ENCODE data around the gene IL22RA2.

Gene IL22RA2

DNA sequence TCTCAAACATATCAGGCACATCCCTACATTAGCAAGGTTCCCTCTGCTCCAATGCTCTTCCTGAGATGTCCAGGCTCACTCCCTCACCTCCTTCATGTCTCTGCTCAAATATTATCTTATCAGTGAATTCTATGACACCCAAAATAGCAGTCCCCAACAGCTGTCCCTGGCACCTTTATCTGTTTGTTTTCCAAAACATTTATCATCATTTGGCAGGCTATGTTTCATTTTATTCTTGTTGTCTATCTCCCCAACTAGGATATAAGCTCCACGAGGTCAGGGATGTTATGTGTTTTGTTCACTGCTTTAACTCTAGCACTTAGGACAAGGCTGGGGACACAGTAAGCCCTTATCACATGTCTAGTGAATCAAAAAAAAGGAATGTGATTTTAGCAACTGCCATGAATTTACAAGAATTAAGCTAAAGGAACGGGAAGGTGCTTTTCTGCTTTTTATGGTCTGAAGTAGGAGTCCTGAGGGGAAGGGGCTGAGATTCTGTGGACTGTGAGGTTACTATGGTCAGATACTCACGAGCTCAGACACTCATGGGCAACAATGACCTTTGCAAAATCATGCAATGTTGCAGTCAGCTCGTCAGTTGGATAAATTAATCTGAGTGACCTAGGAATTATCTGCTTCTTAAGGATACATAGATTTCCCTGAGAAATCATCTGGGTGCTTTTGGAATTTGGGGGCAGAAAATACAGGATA lies 1.9 kb upstream of the IL22RA2 start:
- no peak for DNase-seq (ENCODE audit: low read depth)
- TF ChIP-seq, protein P1, sequence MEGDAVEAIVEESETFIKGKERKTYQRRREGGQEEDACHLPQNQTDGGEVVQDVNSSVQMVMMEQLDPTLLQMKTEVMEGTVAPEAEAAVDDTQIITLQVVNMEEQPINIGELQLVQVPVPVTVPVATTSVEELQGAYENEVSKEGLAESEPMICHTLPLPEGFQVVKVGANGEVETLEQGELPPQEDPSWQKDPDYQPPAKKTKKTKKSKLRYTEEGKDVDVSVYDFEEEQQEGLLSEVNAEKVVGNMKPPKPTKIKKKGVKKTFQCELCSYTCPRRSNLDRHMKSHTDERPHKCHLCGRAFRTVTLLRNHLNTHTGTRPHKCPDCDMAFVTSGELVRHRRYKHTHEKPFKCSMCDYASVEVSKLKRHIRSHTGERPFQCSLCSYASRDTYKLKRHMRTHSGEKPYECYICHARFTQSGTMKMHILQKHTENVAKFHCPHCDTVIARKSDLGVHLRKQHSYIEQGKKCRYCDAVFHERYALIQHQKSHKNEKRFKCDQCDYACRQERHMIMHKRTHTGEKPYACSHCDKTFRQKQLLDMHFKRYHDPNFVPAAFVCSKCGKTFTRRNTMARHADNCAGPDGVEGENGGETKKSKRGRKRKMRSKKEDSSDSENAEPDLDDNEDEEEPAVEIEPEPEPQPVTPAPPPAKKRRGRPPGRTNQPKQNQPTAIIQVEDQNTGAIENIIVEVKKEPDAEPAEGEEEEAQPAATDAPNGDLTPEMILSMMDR (conservative IDR thresholded peaks at IDR 0.05; ENCODE audit: low read depth, low read length): no peak
- no peak overlapping the region for H3K4me3 ChIP-seq (ENCODE audit: low read length)

DNA sequence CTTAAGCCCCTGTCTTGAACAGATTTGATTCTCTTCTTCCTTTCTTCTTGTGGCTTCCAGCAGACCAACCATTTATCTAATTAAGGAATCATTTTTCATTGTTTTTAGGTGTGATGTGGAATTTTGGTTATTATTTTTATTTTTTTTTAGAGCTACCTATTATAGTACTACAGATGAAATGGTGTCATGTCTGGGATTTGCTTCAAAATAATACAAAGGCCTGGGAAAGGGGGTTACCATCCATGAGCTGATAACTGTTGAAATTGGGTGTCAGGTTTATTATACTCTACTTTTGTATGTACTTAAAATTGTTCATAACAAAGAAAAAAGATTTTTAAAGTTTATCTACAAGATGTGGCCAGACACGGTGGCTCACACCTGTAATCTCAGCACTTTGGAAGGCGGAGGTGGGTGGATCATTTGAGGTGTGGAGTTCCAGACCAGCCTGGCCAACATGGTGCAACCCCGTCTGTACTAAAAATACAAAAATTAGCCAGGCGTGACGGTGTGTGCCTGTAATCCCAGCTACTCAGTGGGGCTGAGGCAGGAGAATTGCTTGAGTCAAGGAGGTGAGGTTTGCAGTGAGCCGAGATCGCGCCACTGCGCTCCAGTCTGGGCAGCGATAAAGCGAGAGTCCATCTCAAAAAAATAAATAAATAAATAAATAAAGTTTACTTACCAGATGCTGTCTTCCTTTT lies 561 bp downstream of the IL22RA2 start:
- H3K4me3 ChIP-seq (ENCODE audit: low read length): no peak overlapping the region
- no peak for DNase-seq (ENCODE audit: low read depth)
- TF ChIP-seq, protein P1 (conservative IDR thresholded peaks at IDR 0.05; ENCODE audit: low read depth, low read length): no peak

DNA sequence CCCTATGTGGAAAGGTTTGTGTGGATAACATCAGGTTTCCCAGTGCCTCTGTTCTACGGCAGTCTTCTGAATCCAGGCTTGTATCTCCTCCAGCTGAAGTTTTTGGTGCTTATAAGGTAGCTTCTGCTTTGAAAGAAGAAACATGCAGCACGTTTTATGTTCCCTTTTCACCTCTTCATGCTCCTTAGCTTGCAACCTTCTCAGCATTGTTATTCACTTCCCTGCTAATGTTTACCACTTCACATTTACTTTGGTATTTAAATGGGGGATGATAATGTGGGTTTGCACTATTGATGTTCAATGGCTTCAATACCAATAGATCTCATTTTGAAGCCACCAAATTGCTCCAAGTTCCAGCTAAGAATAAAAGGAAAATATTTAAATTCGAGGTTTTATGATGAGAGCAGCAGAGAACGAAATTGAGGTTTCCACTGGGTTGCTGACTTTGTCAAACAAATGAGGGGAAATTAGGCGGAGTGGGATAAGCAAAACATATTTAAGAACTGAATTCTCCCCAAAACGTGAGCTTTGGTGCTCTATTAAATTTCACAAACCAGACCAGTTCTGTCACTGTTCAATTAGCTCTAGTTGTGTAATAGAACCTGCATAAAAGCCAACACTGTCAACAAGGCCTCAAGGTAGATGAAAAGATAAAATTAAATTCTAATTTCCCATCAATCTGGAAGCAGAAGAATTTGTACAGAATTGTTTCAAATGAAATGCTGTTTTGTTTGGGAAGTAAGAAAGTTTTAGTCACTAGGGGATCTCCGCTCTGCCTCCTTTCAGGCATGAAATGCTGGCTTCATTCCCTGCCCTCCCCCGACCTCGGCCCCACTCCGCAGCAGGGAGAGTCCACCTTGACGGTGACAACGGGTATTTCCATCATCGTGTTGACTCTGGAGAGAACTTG lies 1.4 kb downstream of the IL22RA2 start:
- no peak overlapping the region for H3K4me3 ChIP-seq (ENCODE audit: low read length)
- TF ChIP-seq, protein P1 (conservative IDR thresholded peaks at IDR 0.05; ENCODE audit: low read depth, low read length): no peak

DNA sequence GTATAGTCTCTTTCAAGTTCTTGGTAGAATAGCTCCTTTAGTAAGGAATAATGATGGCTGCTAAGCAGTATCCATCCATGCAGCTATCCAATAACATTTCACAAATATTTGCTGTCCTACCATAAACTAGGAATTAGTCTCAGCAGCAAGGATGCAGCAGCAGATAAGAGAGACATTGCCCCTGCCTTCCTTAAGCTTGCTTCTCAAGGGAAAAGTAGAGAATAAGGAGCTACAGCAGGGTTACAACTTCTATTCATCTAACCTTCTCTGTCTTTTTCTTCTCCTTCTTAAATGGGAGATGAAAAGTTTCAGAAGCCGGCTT lies 2.4 kb downstream of the IL22RA2 start:
- H3K4me3 ChIP-seq (ENCODE audit: low read length): no peak overlapping the region
- TF ChIP-seq, protein P1 (conservative IDR thresholded peaks at IDR 0.05; ENCODE audit: low read depth, low read length): no peak
- DNase-seq (ENCODE audit: low read depth): no peak

More for the DNA sequence above, 1.4 kb downstream of the IL22RA2 start:
- DNase-seq (ENCODE audit: low read depth): no peak

DNA sequence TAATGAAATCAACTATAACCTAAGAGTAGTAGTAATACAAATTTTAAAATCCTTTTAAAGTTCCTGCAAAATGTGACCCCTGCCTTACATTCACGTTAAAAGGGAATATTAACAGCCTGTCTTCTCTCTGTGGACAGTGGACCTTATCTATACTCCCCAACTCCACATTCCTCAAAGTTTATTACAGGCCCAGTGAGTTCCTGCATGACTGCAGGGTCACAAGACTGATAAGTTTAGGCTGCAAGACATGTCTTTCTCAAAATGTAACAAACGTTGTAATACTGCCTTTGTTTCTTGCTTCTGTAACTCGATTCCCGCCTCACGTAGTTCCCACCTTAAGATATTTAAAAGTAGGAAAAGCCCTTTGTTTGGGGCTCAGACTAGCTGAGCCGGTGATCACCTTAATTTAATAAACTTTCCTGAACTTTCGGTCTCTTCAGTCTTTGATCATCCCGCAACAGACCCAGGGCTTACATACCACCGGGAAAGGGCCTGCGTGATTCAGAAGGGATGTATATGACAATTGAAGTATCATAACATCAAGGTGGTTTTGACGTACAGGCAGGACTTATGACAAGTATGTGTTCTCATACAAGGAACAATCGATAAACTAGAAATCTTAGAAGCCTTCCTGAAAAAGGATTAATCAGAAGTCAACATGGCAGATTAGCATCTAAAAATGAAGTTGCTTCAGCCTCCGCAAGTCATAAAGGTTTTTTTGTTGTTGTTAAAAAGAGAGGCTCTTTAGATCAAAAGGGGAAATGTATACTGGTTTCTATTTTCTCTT lies 3.0 kb downstream of the IL22RA2 start:
- no peak overlapping the region for H3K4me3 ChIP-seq (ENCODE audit: low read length)
- no peak for DNase-seq (ENCODE audit: low read depth)
- TF ChIP-seq, protein P1 (conservative IDR thresholded peaks at IDR 0.05; ENCODE audit: low read depth, low read length): no peak

DNA sequence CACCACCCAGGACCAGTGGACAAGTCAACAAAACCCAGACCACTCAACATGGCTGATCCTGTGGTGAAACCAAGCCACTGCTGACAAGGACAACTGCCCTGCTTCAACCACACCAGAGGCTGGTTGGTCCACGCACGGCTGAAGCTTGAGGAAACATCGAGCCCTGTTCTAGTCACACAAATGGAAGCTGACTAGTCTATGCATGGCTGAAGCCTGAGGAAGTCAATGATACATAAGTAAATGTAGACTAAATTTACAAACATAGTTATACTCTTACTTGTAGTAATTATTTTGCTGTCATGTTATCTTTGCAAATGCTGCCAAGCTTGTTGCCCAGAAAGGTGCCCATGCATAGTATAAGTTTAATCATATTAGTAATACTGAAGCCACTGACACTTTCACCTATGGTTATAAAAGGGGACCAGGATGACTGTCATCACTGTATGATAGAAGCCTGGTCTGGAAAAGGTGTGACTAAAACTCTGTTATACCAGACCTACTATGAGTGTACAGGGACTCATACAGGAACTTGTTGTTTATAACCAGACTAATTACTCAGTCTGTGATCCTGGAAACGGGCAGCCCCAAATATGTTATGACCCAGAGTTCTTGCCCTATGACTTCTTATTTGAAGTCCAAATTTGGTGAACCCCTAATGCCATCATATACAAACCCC lies 5.6 kb downstream of the IL22RA2 start:
- DNase-seq (ENCODE audit: low read depth): no peak
- TF ChIP-seq, protein P1 (conservative IDR thresholded peaks at IDR 0.05; ENCODE audit: low read depth, low read length): no peak
- no peak overlapping the region for H3K4me3 ChIP-seq (ENCODE audit: low read length)

Data from retinal pigment epithelial cell (primary cell).